Naive B cell (primary cell): ENCODE measurements around the gene ZDHHC7. TPM values are rescaled to one million over a fixed set of nuclear protein-coding genes. Genes with fewer than 3 reads are reported as not detected.

Experiments used
- ATAC-seq, 2 donors: fragments of 150-1000 bp; cut with Tn5 transposase; 2 replicates each; pipeline ENCODE4 v1.10.0; 2021; ENCODE audit warnings: low read depth in 2 of 2, mild to moderate bottlenecking in 2 of 2, moderate library complexity in 2 of 2
- DNase-seq: peaks from one replicate; pipeline ENCODE4 v3.0.0; 2022
- H3K27ac Mint-ChIP-seq, 6 donors: one replicate each; pipeline ENCODE4 v1.8.0; 2020 to 2022; ENCODE audit warnings: mild to moderate bottlenecking in 6 of 6, mixed read lengths in 6 of 6, moderate library complexity in 5 of 6, inconsistent platforms in 2 of 6
- H3K27me3 Mint-ChIP-seq, 3 donors: one replicate each; pipeline ENCODE4 v1.8.0; 2021 to 2022; ENCODE audit warnings: mixed read lengths in 3 of 3, mild to moderate bottlenecking in 1 of 3
- H3K36me3 Mint-ChIP-seq, 2 donors: one replicate each; pipeline ENCODE4 v1.8.0; 2020 to 2022; ENCODE audit warnings: mixed read lengths in 2 of 2, inconsistent platforms in 1 of 2, mild to moderate bottlenecking in 1 of 2
- H3K4me1 Mint-ChIP-seq, 3 donors: one replicate each; pipeline ENCODE4 v1.8.0; 2020 to 2022; ENCODE audit warnings: mixed read lengths in 3 of 3, inconsistent platforms in 1 of 3, mild to moderate bottlenecking in 1 of 3, moderate library complexity in 1 of 3
- H3K4me3 Mint-ChIP-seq, 8 donors: one replicate each; pipeline ENCODE4 v1.8.0; 2020 to 2022; ENCODE audit warnings: mild to moderate bottlenecking in 8 of 8, mixed read lengths in 8 of 8, moderate library complexity in 8 of 8, inconsistent platforms in 2 of 8
- H3K9me3 Mint-ChIP-seq, 7 donors: one replicate each; pipeline ENCODE4 v1.8.0; 2020 to 2022; ENCODE audit warnings: mixed read lengths in 7 of 7, mild to moderate bottlenecking in 5 of 7, inconsistent platforms in 2 of 7, moderate library complexity in 1 of 7
- polyA plus RNA-seq, 6 donors: library from polyadenylated mRNA; unstranded; fragments of 300-500 nt; fragmentation: Illumina TruSeq; gene quantifications; one replicate each; pipeline ENCODE4 v1.2.3, GENCODE V29; 2021; ENCODE audit warnings: low read depth in 6 of 6

ZDHHC7 gene
- polyA plus RNA-seq, 6 donors from 2014 or later, result 29.5 to 41.4 (median 38.2) TPM

GRCh38 chr16:85006639-85007038 lies 4.7 kb downstream of the ZDHHC7 start:
- Mint-ChIP-seq H3K9me3 (no peaks in the 10 kb centered on the region), H3K4me1 (peaks cover 52 to 81% (median 58%) of the 10 kb centered on the region in 3 donors), H3K36me3 (peaks cover 0 to 8% of the 10 kb centered on the region in 2 donors), H3K27me3 (no peaks in the 10 kb centered on the region), H3K4me3 (no peak overlapping the region), H3K27ac (peak overlapping the region in 2 of 6 donors; percentile 63 to 85)
- no peak for DNase-seq
- no peak for ATAC-seq

GRCh38 chr16:85005285-85006069 lies 5.9 kb downstream of the ZDHHC7 start:
- no peak overlapping the region for H3K27ac Mint-ChIP-seq
- no peaks in the 10 kb centered on the region for H3K27me3 Mint-ChIP-seq
- ATAC-seq, result no peak

GRCh38 chr16:85004587-85005205 lies 6.6 kb downstream of the ZDHHC7 start:
- Mint-ChIP-seq H3K4me3 (peak overlapping the region in 1 of 8 donors; percentile 52), H3K27ac (peak overlapping the region in 1 of 6 donors; percentile 73), H3K36me3 (peaks cover 0 to 8% of the 10 kb centered on the region in 2 donors), H3K9me3 (no peaks in the 10 kb centered on the region), H3K27me3 (no peaks in the 10 kb centered on the region), H3K4me1 (peaks cover 41 to 82% (median 45%) of the 10 kb centered on the region in 3 donors)
- DNase-seq (no peak), ATAC-seq (no peak)

More at GRCh38 chr16:85005285-85006069, 5.9 kb downstream of the ZDHHC7 start:
- no peak for DNase-seq
- Mint-ChIP-seq H3K9me3 (no peaks in the 10 kb centered on the region), H3K36me3 (peaks cover 0 to 8% of the 10 kb centered on the region in 2 donors), H3K4me1 (peaks cover 43 to 85% (median 51%) of the 10 kb centered on the region in 3 donors), H3K4me3 (peak overlapping the region in 1 of 8 donors; percentile 56)

GRCh38 chr16:85003725-85004586 lies 7.4 kb downstream of the ZDHHC7 start:
- peaks cover 0 to 8% of the 10 kb centered on the region in 2 donors for H3K36me3 Mint-ChIP-seq
- no peaks in the 10 kb centered on the region for H3K9me3 Mint-ChIP-seq
- peak overlapping the region in 1 of 8 donors; percentile 8 for H3K4me3 Mint-ChIP-seq
- peak overlapping the region in 4 of 6 donors; percentile 20 to 93 (median 80) for H3K27ac Mint-ChIP-seq
- no peak for ATAC-seq
- H3K4me1 Mint-ChIP-seq, result peaks cover 41 to 78% (median 50%) of the 10 kb centered on the region in 3 donors
- no peak for DNase-seq
- H3K27me3 Mint-ChIP-seq, result no peaks in the 10 kb centered on the region

- Mint-ChIP-seq H3K9me3 (no peaks in the 10 kb centered on the region), H3K36me3 (peaks cover 0 to 8% of the 10 kb centered on the region in 2 donors), H3K27ac (peak overlapping the region in 5 of 6 donors; percentile 76 to 91 (median 85)), H3K4me1 (peaks cover 41 to 75% (median 50%) of the 10 kb centered on the region in 3 donors), H3K27me3 (no peaks in the 10 kb centered on the region), H3K4me3 (peak overlapping the region in 7 of 8 donors; percentile 23 to 84 (median 75))
- ATAC-seq (no peak), DNase-seq (no peak)
Observed at GRCh38 chr16:85003076-85003475, 8.3 kb downstream of the ZDHHC7 start.

- H3K4me1 Mint-ChIP-seq, result peaks cover 39 to 75% (median 50%) of the 10 kb centered on the region in 3 donors
- ATAC-seq, result peak in 1 of 2 donors; percentile 72
- no peaks in the 10 kb centered on the region for H3K27me3 Mint-ChIP-seq
- no peak for DNase-seq
- peaks cover 0 to 8% of the 10 kb centered on the region in 2 donors for H3K36me3 Mint-ChIP-seq
- H3K9me3 Mint-ChIP-seq, result no peaks in the 10 kb centered on the region
- H3K4me3 Mint-ChIP-seq, result peak overlapping the region; percentile 23 to 84 (median 75)
- peak overlapping the region in 5 of 6 donors; percentile 76 to 91 (median 85) for H3K27ac Mint-ChIP-seq
Observed at GRCh38 chr16:85002608-85003007, 8.7 kb downstream of the ZDHHC7 start.

GRCh38 chr16:85002099-85002541 lies 9.2 kb downstream of the ZDHHC7 start:
- Mint-ChIP-seq H3K27me3 (no peaks in the 10 kb centered on the region), H3K9me3 (no peaks in the 10 kb centered on the region), H3K36me3 (peaks cover 0 to 8% of the 10 kb centered on the region in 2 donors), H3K27ac (peak overlapping the region in 3 of 6 donors; percentile 41 to 90 (median 76)), H3K4me3 (peak overlapping the region in 4 of 8 donors; percentile 20 to 83 (median 50)), H3K4me1 (peaks cover 34 to 74% (median 52%) of the 10 kb centered on the region in 3 donors)
- ATAC-seq (no peak), DNase-seq (no peak)

GRCh38 chr16:84999857-85000480 lies 11.4 kb downstream of the ZDHHC7 start:
- H3K4me3 Mint-ChIP-seq, result no peak overlapping the region
- peaks cover 25 to 77% (median 55%) of the 10 kb centered on the region in 3 donors for H3K4me1 Mint-ChIP-seq

GRCh38 chr16:84999200-84999599 lies 12.1 kb downstream of the ZDHHC7 start:
- Mint-ChIP-seq H3K36me3 (peaks cover 0 to 8% of the 10 kb centered on the region in 2 donors), H3K4me3 (no peak overlapping the region), H3K4me1 (peaks cover 18 to 70% (median 47%) of the 10 kb centered on the region in 3 donors), H3K27ac (peak overlapping the region in 1 of 6 donors; percentile 83), H3K27me3 (no peaks in the 10 kb centered on the region), H3K9me3 (no peaks in the 10 kb centered on the region)
- ATAC-seq (no peak), DNase-seq (no peak)

More at GRCh38 chr16:84999857-85000480, 11.4 kb downstream of the ZDHHC7 start:
- ATAC-seq, result no peak
- Mint-ChIP-seq H3K27ac (no peak overlapping the region), H3K36me3 (peaks cover 0 to 8% of the 10 kb centered on the region in 2 donors), H3K27me3 (no peaks in the 10 kb centered on the region), H3K9me3 (no peaks in the 10 kb centered on the region)
- no peak for DNase-seq

GRCh38 chr16:84996365-84996764 lies 15.0 kb downstream of the ZDHHC7 start:
- H3K36me3 Mint-ChIP-seq, result no peaks in the 10 kb centered on the region
- H3K27me3 Mint-ChIP-seq, result no peaks in the 10 kb centered on the region
- DNase-seq (no peak), ATAC-seq (no peak)
- peak overlapping the region in 1 of 8 donors; percentile 30 for H3K4me3 Mint-ChIP-seq
- peaks cover 0 to 42% (median 24%) of the 10 kb centered on the region in 3 donors for H3K4me1 Mint-ChIP-seq
- no peaks in the 10 kb centered on the region for H3K9me3 Mint-ChIP-seq
- H3K27ac Mint-ChIP-seq, result peak overlapping the region in 4 of 6 donors; percentile 42 to 93 (median 51)

GRCh38 chr16:84995663-84996062 lies 15.7 kb downstream of the ZDHHC7 start:
- Mint-ChIP-seq H3K9me3 (no peaks in the 10 kb centered on the region), H3K4me3 (no peak overlapping the region), H3K36me3 (no peaks in the 10 kb centered on the region), H3K4me1 (peaks cover 0 to 35% (median 23%) of the 10 kb centered on the region in 3 donors), H3K27ac (peak overlapping the region in 2 of 6 donors; percentile 46 to 93), H3K27me3 (no peaks in the 10 kb centered on the region)
- DNase-seq, result no peak
- ATAC-seq, result no peak

GRCh38 chr16:84993926-84994325 lies 17.4 kb downstream of the ZDHHC7 start:
- Mint-ChIP-seq H3K4me3 (no peak overlapping the region), H3K27me3 (no peaks in the 10 kb centered on the region), H3K27ac (peak overlapping the region in 1 of 6 donors; percentile 47), H3K9me3 (no peaks in the 10 kb centered on the region), H3K4me1 (peaks cover 0 to 30% (median 14%) of the 10 kb centered on the region in 3 donors), H3K36me3 (no peaks in the 10 kb centered on the region)
- no peak for ATAC-seq
- DNase-seq, result no peak
